Thyroid gland (tissue), 4 donors: ENCODE results near the gene ATG16L1.

Source experiments
- CTCF ChIP-seq, 6 experiments: fragments of 200-600 bp in 3 of 6; fragments of 450-650 bp in 3 of 6; sonication (generic) in 3 of 6; IDR thresholded peaks; one replicate each; pipeline ENCODE4 v1.5.1; 2016 to 2019; ENCODE audit warnings: antibody characterized with exemption in 6 of 6, mild to moderate bottlenecking in 2 of 6, inconsistent platforms in 1 of 6, moderate library complexity in 1 of 6
- POLR2A ChIP-seq, 2 donors: fragments of 450-650 bp; IDR thresholded peaks; one replicate each; pipeline ENCODE4 v1.6.1; 2017; ENCODE audit warnings: antibody characterized with exemption in 2 of 2, mild to moderate bottlenecking in 2 of 2, moderate library complexity in 1 of 2

- TF ChIP-seq CTCF (IDR thresholded peaks at IDR 0.05) = no peak
- TF ChIP-seq POLR2A (IDR thresholded peaks at IDR 0.05) = no peak
These were observed 20.2 kb downstream of the ATG16L1 start for GRCh38 chr2:233271693-233272092.
